ENCODE measurements around the gene CLDN22. TPM values are rescaled to one million over a fixed set of nuclear protein-coding genes. Genes with fewer than 3 reads are reported as not detected.

CLDN22 gene
- total RNA-seq, 1 donor from 2014 or later: not detected

DNA sequence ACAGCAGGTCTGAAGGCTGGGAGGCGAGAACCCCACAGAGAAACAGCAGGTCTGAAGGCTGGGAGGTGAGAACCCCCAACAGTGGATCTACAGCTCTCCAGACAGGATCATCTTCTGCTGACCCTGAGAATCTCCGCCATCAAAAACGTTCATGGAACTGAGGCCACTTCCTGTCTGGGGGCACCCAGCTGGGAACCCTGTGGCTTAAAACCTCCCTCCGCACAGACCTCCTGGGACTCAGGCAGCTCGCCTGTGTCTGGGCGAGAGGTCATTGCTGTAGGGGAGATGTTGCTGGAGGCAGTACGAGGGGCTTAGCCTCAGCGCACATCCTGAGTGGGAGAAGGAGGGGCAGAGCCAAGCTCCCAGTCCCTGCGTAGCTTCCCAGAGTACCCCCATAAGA is 17.3 kb upstream of the CLDN22 start:
- Mint-ChIP-seq H3K4me3 (ENCODE audit: low read depth) (no peak overlapping the region), H3K27me3 (peaks cover 9% of the 10 kb centered on the region), H3K9me3 (ENCODE audit: low read depth) (no peaks in the 10 kb centered on the region), H3K4me1 (ENCODE audit: low read depth) (peaks cover 7% of the 10 kb centered on the region), H3K27ac (no peak overlapping the region), H3K36me3 (ENCODE audit: insufficient read depth) (no peaks in the 10 kb centered on the region)
- DNase-seq (ENCODE audit: low spot score, unreplicated experiment): no peak
- TF ChIP-seq, protein P1, sequence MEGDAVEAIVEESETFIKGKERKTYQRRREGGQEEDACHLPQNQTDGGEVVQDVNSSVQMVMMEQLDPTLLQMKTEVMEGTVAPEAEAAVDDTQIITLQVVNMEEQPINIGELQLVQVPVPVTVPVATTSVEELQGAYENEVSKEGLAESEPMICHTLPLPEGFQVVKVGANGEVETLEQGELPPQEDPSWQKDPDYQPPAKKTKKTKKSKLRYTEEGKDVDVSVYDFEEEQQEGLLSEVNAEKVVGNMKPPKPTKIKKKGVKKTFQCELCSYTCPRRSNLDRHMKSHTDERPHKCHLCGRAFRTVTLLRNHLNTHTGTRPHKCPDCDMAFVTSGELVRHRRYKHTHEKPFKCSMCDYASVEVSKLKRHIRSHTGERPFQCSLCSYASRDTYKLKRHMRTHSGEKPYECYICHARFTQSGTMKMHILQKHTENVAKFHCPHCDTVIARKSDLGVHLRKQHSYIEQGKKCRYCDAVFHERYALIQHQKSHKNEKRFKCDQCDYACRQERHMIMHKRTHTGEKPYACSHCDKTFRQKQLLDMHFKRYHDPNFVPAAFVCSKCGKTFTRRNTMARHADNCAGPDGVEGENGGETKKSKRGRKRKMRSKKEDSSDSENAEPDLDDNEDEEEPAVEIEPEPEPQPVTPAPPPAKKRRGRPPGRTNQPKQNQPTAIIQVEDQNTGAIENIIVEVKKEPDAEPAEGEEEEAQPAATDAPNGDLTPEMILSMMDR (IDR thresholded peaks at IDR 0.05; ENCODE audit: unreplicated experiment): no peak

DNA sequence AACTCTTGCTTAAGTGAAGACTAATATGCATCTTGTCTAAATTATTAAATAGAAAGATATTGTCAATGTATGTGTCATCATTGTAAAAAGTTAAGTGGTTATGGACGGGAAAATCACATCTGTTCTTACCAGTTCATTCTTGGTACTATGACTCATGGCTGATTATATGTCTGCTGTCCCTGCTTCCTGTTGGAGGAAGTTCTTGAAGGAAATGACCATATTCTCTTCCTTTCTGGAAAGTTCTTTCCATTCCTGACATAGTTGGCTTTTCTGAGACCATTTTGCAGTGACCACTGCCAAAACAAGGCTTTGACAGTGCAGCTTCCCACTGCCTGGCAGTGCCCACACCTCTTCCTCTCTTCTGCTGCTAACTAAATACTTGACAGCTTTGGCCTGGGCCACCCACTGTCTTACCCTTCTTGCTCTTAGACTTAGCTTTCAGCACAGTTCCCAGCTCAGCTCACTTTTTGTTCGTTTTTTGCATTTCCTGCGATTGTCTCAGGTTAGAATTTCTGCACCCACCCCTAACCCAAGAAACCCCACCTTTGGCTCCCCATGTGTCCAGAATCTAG is 15.4 kb upstream of the CLDN22 start:
- Mint-ChIP-seq H3K36me3 (ENCODE audit: insufficient read depth) (no peaks in the 10 kb centered on the region), H3K27me3 (peaks cover 9% of the 10 kb centered on the region), H3K9me3 (ENCODE audit: low read depth) (no peaks in the 10 kb centered on the region), H3K4me3 (ENCODE audit: low read depth) (no peak overlapping the region), H3K27ac (no peak overlapping the region), H3K4me1 (ENCODE audit: low read depth) (peaks cover 7% of the 10 kb centered on the region)
- DNase-seq (ENCODE audit: low spot score, unreplicated experiment): no peak
- TF ChIP-seq, protein P1 (IDR thresholded peaks at IDR 0.05; ENCODE audit: unreplicated experiment): no peak

DNA sequence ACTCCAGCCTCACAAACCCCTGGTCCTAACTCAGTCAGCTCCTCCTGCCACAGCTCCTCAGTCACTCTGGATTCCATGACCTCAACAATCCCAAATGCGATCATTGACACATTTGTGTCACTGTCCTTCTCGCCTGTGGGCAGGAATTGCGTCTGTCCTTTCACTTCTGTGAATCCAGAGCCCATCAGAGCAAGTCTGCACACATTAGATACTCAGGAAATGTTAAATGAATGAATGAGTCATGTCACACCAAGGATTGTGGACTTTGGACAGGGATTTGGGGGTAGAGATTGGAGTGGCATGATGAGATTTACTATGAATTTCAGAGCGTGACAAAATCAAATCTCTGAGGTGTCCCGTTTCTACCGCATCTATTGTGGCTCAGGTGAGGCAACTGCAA is 13.9 kb upstream of the CLDN22 start:
- Mint-ChIP-seq H3K36me3 (ENCODE audit: insufficient read depth) (peaks cover 3% of the 10 kb centered on the region), H3K4me3 (ENCODE audit: low read depth) (no peak overlapping the region)
- TF ChIP-seq, protein P1 (IDR thresholded peaks at IDR 0.05; ENCODE audit: unreplicated experiment): no peak

DNA sequence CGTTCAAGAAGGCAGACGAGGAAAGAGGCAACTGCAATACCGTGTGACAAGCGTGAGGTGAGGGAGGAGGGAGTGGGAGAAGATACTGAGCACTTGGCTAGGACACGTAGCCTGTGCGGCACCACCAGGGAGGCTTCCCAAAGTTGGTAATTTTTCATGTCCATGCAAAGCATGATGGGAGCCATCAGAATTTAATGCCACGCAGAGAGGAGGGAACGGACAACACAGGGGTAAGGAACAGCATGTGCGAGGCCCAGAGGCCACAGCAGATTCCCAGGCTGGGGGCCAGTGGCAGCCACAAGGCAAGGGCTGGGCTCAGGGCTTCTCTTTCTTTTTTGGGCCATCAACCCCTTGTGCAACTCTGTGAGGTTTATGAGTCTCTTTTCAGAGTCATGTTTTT is 13.1 kb upstream of the CLDN22 start:
- Mint-ChIP-seq H3K36me3 (ENCODE audit: insufficient read depth) (peaks cover 5% of the 10 kb centered on the region), H3K4me1 (ENCODE audit: low read depth) (peaks cover 12% of the 10 kb centered on the region), H3K4me3 (ENCODE audit: low read depth) (no peak overlapping the region), H3K27ac (no peak overlapping the region), H3K9me3 (ENCODE audit: low read depth) (peaks cover 6% of the 10 kb centered on the region), H3K27me3 (peaks cover 6% of the 10 kb centered on the region)
- DNase-seq (ENCODE audit: low spot score, unreplicated experiment): no peak
- TF ChIP-seq, protein P1 (IDR thresholded peaks at IDR 0.05; ENCODE audit: unreplicated experiment): no peak

More for the DNA sequence above, 13.9 kb upstream of the CLDN22 start:
- DNase-seq (ENCODE audit: low spot score, unreplicated experiment): no peak
- Mint-ChIP-seq H3K4me1 (ENCODE audit: low read depth) (peaks cover 9% of the 10 kb centered on the region), H3K27me3 (peaks cover 6% of the 10 kb centered on the region), H3K27ac (no peak overlapping the region), H3K9me3 (ENCODE audit: low read depth) (peaks cover 4% of the 10 kb centered on the region)

DNA sequence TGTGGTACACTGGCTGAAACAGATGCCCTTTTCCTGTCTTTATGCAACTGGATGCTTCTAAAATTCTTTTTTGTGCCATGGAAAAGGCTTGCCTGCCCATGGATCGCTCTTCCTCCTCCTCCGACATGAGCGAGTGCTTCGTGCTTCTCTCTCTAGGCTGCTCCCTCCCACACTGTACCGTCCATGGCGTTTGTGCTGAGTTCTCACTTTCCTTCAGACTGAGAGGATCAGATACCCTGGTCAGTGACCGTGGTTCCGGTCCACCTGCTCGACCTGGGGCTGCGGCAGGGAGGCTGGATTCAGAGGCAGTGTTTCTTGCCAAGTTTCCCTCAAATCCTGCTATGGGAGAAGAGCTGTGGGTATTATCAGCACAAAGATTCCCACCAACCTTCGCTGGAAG is 12.4 kb upstream of the CLDN22 start:
- H3K36me3 Mint-ChIP-seq (ENCODE audit: insufficient read depth): peaks cover 5% of the 10 kb centered on the region
- peaks cover 6% of the 10 kb centered on the region for H3K27me3 Mint-ChIP-seq
- peaks cover 12% of the 10 kb centered on the region for H3K4me1 Mint-ChIP-seq (ENCODE audit: low read depth)
- H3K4me3 Mint-ChIP-seq (ENCODE audit: low read depth): no peak overlapping the region
- no peak for DNase-seq (ENCODE audit: low spot score, unreplicated experiment)
- TF ChIP-seq, protein P1 (IDR thresholded peaks at IDR 0.05; ENCODE audit: unreplicated experiment): no peak
- peaks cover 6% of the 10 kb centered on the region for H3K9me3 Mint-ChIP-seq (ENCODE audit: low read depth)
- H3K27ac Mint-ChIP-seq: no peak overlapping the region

All from progenitor cell of endocrine pancreas (in vitro differentiated cells).